ENCODE measurements around the gene KIF5B.
"Not testable (repeated sequence)": the region's sequence is repeated elsewhere in the genome, so short reads cannot be mapped to it uniquely, and the experiment has no call there.

KIF5B gene

DNA sequence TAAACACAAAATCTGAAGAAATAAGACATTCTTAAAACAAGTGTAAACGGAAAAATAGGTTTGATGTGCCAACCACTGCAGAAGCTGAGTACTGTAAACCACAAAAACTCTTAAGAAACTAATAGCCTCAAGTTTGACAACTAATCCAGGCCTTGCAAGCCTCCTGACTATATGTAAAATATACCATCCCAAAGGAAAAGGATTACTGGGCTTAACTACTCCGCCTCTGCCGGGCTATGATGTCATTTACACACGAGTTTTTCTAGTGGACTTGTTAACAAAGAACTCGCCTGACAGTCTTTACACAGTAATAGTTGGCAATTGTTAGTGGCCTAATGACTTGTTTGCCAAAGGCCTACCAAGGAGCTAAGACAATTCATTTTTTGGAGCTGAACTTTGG is 2.1 kb downstream of the KIF5B start:
- TF ChIP-seq CTCF (IDR thresholded peaks at IDR 0.05; ENCODE audit: low read depth, low read length): no peak
- Histone ChIP-seq H3K4me3 (ENCODE audit: low read depth, low read length) (peak overlapping the region; percentile 92), H3K27me3 (ENCODE audit: insufficient read depth, low read depth, severe bottlenecking) (no peaks in the 10 kb centered on the region), H3K36me3 (peaks cover 4% of the 10 kb centered on the region; the same call in 1 of the 2 replicates), H3K9me3 (ENCODE audit: severe bottlenecking) (no peaks in the 10 kb centered on the region), H3K27ac (no peak overlapping the region)
- no peak for DNase-seq

- DNase-seq; H3K9me3 ChIP-seq (ENCODE audit: severe bottlenecking); H3K4me3 ChIP-seq (ENCODE audit: low read depth, low read length); H3K36me3 ChIP-seq; H3K27me3 ChIP-seq (ENCODE audit: insufficient read depth, low read depth, severe bottlenecking); H3K27ac ChIP-seq: not testable (repeated sequence)
These were observed 2.8 kb downstream of the KIF5B start for GRCh38 chr10:32053392-32053791.

GRCh38 chr10:32051926-32052325 is 4.3 kb downstream of the KIF5B start:
- H3K36me3 ChIP-seq: peaks cover 11% of the 10 kb centered on the region; the same call in 1 of the 2 replicates
- TF ChIP-seq CTCF (IDR thresholded peaks at IDR 0.05; ENCODE audit: low read depth, low read length): no peak
- no peaks in the 10 kb centered on the region for H3K27me3 ChIP-seq (ENCODE audit: insufficient read depth, low read depth, severe bottlenecking)
- no peak overlapping the region for H3K27ac ChIP-seq
- no peak overlapping the region for H3K4me3 ChIP-seq (ENCODE audit: low read depth, low read length)
- no peak for DNase-seq
- no peaks in the 10 kb centered on the region for H3K9me3 ChIP-seq (ENCODE audit: severe bottlenecking)

- no peak for DNase-seq
- no peak for TF ChIP-seq CTCF (IDR thresholded peaks at IDR 0.05; ENCODE audit: low read depth, low read length)
- Histone ChIP-seq H3K4me3 (ENCODE audit: low read depth, low read length) (no peak overlapping the region), H3K27me3 (ENCODE audit: insufficient read depth, low read depth, severe bottlenecking) (no peaks in the 10 kb centered on the region), H3K27ac (no peak overlapping the region), H3K36me3 (peaks cover 18% of the 10 kb centered on the region; the same call in 1 of the 2 replicates), H3K9me3 (ENCODE audit: severe bottlenecking) (no peaks in the 10 kb centered on the region)
These were observed 6.0 kb downstream of the KIF5B start for GRCh38 chr10:32050177-32050576.

GRCh38 chr10:32049113-32049512 is 7.1 kb downstream of the KIF5B start:
- no peak for TF ChIP-seq CTCF (IDR thresholded peaks at IDR 0.05; ENCODE audit: low read depth, low read length)
- H3K27ac ChIP-seq: no peak overlapping the region
- DNase-seq: no peak
- no peaks in the 10 kb centered on the region for H3K27me3 ChIP-seq (ENCODE audit: insufficient read depth, low read depth, severe bottlenecking)
- no peak overlapping the region for H3K4me3 ChIP-seq (ENCODE audit: low read depth, low read length)
- peaks cover 18% of the 10 kb centered on the region; the same call in 1 of the 2 replicates for H3K36me3 ChIP-seq
- no peaks in the 10 kb centered on the region for H3K9me3 ChIP-seq (ENCODE audit: severe bottlenecking)

DNA sequence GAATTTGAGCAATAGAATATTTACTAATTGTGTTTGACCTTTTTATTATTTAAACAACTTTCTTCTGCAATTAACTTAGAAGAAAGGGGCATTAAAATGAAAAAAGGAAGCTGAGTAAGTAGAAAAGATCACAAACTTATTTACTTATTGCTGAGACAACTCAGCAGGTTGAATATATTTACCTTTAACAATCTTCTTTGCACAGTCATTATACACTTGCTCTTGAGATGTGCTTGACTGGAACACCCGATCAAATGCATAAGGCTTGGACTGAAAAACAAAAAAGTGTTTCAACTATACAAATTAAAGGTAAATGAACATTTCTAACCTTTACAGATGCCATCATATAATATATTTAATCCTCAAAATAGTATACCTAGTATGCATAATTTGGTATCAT is 7.9 kb downstream of the KIF5B start:
- H3K4me3 ChIP-seq (ENCODE audit: low read depth, low read length): no peak overlapping the region
- no peaks in the 10 kb centered on the region for H3K27me3 ChIP-seq (ENCODE audit: insufficient read depth, low read depth, severe bottlenecking)
- peaks cover 18% of the 10 kb centered on the region; the same call in 1 of the 2 replicates for H3K36me3 ChIP-seq
- no peaks in the 10 kb centered on the region for H3K9me3 ChIP-seq (ENCODE audit: severe bottlenecking)
- H3K27ac ChIP-seq: no peak overlapping the region
- no peak for DNase-seq
- no peak for TF ChIP-seq CTCF (IDR thresholded peaks at IDR 0.05; ENCODE audit: low read depth, low read length)

Data from WERI-Rb-1 (cell line).